HG03135 (cell line): ENCODE results near the gene TMEM250.

Experiments
- ATAC-seq: cut with Tn5 transposase; IDR thresholded peaks from one replicate; pipeline ENCODE4 v1.9.1; 2021; ENCODE audit warnings: mild to moderate bottlenecking, moderate library complexity; ENCODE audit not compliant: unreplicated experiment

The TMEM250 gene

DNA sequence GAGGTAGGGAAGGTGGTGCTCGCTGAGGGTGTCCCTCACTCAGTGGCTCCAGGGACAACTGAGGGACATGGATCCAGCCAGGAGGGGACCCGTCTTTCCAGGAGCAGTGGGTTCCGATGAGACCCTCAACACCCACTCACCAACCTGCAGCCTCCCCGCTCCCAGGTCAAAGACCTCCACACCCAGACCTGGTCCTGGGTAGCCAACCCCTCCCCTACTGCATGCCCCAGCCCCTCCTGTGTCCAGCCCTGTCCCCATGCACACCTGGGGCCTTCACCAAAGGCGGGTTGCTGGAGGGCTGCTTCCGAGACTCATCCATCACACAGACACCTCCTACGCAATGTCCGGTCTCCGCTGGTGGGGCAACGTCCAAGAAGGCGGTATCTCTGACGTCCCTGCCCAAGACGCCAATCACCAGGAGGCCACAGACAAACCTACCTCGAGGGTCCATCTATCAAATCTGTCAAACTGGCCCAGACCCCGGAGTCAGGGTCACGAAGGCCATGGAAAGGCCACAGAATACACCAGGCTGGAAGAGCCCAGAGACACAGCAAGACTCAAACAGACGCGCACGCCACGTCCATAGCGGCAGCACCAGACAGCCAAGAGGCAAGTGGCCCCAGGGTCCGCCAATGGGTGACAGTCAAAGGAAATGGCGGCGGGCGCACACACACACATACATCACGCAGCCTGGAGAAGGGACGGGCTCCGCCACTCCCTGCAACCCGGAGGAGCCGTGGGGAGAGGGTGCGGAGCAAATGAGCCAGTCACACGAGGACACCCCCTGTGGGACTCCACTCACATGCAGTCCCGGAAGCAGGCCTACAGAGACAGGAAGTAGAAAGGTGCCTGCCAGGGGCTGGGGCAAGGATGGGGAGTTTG is 34.4 kb downstream of the TMEM250 start:
- ATAC-seq, result no peak

- no peak for ATAC-seq
Observed at GRCh38 chr9:136083558-136084062, 35.1 kb downstream of the TMEM250 start.

- no peak for ATAC-seq
Observed at GRCh38 chr9:136082496-136083361, 35.9 kb downstream of the TMEM250 start.

- no peak for ATAC-seq
Observed at GRCh38 chr9:136081826-136082495, 36.7 kb downstream of the TMEM250 start.

- ATAC-seq, result no peak
Observed at GRCh38 chr9:136081113-136081825, 37.4 kb downstream of the TMEM250 start.

DNA sequence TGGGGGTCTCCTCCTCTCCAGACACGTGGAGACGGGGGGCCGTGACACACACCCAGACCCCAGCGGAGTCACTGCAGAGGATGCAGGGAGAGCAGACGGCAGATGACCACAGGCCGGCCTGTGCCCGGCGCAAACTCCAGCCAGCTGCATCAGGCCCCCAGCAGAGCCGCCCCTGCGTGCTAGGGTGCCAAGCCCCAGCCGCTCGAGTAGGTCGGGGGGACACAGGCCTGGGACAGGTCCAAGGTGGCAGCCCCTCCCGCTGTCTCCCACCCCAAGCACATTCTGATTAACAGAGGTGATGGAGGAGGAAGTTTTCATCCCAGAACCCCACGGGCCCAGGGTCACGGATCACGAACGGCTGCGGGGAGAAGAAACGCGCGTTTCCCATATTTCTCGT is 38.0 kb downstream of the TMEM250 start:
- no peak for ATAC-seq

DNA sequence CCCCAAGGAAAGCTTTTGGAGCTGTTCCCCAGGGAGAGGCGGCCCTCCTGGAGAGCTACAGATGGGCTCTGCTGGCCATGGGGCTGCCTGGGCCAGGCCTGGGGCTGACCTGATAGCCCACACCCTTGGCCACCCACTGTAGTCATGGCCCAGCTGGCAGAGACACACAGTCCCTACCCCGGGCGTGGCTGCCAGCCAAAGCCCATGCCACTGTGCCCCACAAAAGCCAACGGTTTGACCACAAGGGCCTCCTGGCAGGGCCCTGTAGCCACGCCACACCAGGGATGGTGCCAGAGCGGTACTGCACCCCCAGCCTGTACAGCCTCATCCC is 38.8 kb downstream of the TMEM250 start:
- ATAC-seq, result no peak

DNA sequence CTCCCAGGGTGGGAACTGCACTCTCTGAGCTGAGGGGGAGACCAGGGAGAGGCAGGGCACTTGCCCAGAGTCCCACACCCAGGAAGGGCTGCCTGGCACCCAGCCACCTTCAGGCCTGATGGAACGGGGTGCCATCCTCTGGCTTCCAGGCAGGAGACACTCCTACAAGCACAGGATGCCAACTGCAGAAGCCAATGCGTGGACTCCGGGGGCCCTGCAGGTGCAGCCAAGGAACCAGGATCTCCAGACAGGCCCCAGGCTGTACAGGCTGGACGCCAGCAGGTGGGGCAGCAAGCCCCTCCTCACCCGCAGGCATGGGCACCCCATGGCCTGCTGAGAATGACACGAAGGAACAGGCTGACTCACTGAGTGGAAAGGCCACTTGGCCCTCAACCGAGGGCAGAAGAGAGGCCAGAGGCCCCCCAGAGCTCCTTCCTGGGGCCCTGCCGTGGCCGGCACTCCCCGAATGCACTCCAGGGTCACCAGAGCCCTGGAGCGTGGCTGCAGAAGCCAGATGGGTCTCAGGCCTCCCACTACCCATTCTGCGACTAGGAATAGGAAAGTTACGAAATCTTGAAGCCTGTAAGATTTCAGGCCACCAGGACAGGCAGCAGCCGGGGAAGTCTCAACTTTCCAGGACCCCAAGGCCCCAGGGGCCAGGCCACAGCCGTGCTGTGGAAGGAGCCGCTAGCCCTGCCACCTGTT is 39.3 kb downstream of the TMEM250 start:
- no peak for ATAC-seq

DNA sequence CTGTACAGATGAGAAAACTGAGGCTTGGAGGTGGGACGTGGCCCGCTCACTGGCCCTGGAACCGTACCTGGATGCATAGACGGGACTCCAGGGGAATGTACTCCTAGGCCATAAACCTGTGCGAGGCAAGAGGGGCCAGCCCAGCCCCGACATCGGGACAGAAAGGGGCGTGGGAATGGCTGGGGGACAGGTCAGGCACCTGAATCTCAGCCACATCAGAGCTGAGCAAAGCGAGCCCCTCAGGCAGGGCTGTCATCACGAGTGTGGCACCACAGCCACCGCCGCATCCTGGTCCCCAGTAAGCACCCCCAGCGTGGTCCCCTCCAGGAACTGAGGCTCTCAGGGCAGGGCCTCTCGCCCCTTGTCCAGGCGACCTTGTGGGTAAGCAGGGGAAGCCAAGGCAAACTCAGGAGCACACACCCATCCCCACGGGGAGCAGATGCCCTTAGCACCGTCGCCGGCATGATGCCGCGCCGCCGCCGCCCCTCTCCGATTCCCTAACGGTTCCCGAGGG is 40.1 kb downstream of the TMEM250 start:
- ATAC-seq, result no peak

GRCh38 chr9:136078024-136078423 is 40.7 kb downstream of the TMEM250 start:
- no peak for ATAC-seq

- no peak for ATAC-seq
Observed at GRCh38 chr9:136077491-136077890, 41.2 kb downstream of the TMEM250 start.

DNA sequence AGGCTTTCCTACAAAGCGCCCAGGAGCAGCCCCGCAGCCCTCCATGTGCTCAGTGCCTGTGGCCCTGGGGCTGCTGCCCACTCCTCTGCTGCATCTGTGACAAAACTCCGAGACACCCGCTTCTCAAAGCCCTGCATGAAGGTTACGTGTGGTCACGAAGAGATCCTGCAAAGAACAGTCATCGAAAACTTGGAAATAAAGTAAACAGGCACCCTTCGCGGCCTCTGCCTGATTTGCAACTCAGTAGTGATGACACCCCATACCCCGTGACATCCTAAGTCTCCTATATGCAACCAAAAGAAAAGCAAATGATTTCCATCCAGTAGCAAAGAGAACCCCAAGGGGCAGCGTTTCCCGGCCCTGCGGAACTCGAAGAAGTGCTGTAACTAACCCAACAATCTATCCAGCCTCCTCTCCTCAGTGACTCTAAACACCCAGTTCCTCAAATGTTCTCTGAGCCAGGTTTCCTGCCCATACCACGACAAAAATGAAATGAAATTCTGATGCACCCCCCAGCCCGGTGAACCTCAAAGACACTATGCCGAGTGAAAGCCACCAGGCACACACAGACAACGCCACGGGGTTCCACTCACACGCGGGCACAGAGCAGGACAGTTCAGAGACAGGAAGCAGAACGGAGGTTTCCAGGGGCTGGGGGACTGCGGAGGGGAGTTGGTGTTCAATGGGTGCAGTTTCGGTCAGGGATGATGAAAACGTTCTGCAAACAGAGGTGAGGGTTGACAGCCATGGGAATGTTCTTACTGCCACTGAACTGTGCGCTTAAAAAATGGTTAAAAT is 42.6 kb downstream of the TMEM250 start:
- no peak for ATAC-seq

DNA sequence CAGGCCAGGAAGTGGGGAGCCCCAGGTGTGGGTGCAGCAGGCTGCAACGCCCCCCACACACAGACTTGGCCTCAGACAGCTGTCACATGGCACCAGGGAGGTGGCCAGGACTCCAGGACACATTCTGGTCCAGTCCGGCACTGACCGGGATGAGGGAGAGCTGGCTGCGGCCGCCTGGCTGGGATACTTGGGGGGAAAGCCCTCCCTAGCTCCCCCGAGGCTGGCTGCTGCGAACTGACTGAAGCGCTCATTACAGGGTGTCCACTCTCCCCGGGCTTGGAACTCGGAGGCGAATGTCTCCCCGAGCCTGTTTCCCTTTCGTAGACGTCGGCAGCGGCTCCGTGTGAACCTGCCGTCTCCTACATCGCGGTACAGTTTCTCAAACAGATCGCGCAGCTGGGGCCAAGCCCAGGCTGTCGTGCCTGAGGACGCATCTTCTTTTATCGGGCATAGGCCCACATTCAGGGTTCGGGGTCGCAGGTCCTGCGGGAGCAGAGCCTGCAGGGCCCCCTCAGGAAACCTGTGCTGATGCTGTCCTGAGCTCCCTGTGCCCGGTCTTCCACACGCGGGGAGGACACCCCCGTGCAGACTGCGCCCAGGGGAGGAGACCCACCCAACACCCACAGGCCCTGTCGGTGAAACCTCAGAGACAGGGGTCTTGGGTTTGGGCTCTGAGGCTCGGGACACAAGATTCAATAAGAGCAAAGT is 43.4 kb downstream of the TMEM250 start:
- no peak for ATAC-seq

DNA sequence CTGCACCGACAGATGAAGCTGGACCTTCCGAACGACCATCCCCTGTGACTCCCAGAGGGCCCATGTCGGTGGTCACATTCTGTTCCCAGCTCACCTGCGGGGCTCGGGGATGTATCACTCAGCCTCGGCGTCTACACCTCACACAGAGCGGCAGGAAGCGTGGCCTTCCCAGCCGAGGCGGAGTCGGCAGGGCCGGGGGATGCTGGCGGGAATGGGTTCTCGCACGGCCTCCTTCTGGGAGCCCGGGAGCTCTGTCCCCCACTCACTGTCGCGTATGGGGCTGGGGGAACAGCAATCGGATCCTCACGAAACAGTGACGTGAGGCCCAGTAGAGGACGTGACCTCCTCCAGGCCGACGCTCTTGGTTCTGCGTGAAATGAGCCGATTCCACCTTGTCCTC is 44.0 kb downstream of the TMEM250 start:
- ATAC-seq, result no peak
